H1 (cell line): ENCODE results near the gene ZCCHC12. TPM values are rescaled to one million over a fixed set of nuclear protein-coding genes. Genes with fewer than 3 reads are reported as not detected.

Source experiments
- CEBPB ChIP-seq: IDR thresholded peaks from 2 replicates; pipeline ENCODE4 v1.6.1; 2012; ENCODE audit warnings: low read depth, low read length
- E2F6 ChIP-seq: IDR thresholded peaks from 2 replicates; pipeline ENCODE4 v1.6.1; 2012; ENCODE audit warnings: inconsistent platforms
- EZH2 ChIP-seq: fragments of 200-600 bp; sonication (generic); IDR thresholded peaks from 2 replicates; pipeline ENCODE4 v1.7.1; 2012; ENCODE audit warnings: low read depth, mild to moderate bottlenecking, moderate library complexity, low read length, inconsistent platforms; ENCODE audit not compliant: severe bottlenecking
- PHF8 ChIP-seq: fragments of 200-600 bp; sonication (generic); conservative IDR thresholded peaks from 2 replicates; pipeline ENCODE4 v1.7.1; 2012; ENCODE audit warnings: low read depth, mild to moderate bottlenecking, inconsistent platforms, low read length, moderate library complexity
- POLR2AphosphoS5 ChIP-seq: IDR thresholded peaks from 2 replicates; pipeline ENCODE4 v1.6.1; 2011; ENCODE audit warnings: low read depth, low read length
- RBBP5 ChIP-seq: IDR thresholded peaks from 2 replicates; pipeline ENCODE4 v1.7.1; 2012; ENCODE audit warnings: low read depth, mild to moderate bottlenecking, inconsistent platforms, low read length, moderate library complexity, borderline replicate concordance
- RXRA ChIP-seq: IDR thresholded peaks from 2 replicates; pipeline ENCODE4 v1.6.1; 2011; ENCODE audit warnings: low read depth, mild to moderate bottlenecking, low read length, moderate library complexity; ENCODE audit not compliant: insufficient read depth
- TCF12 ChIP-seq: IDR thresholded peaks from 2 replicates; pipeline ENCODE4 v1.6.1; 2011; ENCODE audit warnings: low read depth, mild to moderate bottlenecking, low read length
- polyA plus RNA-seq, 7 experiments: library from polyadenylated mRNA; depleted of rRNA in 3 of 7; stranded (reverse) in 5 of 7; unstranded in 2 of 7; fragments of >200 nt in 5 of 7; fragments of 200-250 nt in 2 of 7; gene quantifications; 1 replicate in 5 of 7; 2 replicates in 1 of 7; 4 replicates in 1 of 7; pipeline versions ENCODE4 v1.2.1 to v1.2.3, GENCODE V29; 2011 to 2013; ENCODE audit warnings: missing spikeins in 2 of 7, mixed read lengths in 2 of 7
- total RNA-seq: library from RNA; stranded (reverse); fragmentation: NEBNext Ultra II Directional; extraction: Animal tissue kit (Norgen Biotek cat#: 25700); gene quantifications from 2 replicates; pipeline ENCODE4 v1.2.1, GENCODE V29; 2021
- TF ChIP-seq, protein P1 (sequence below): IDR thresholded peaks from 2 replicates; pipeline ENCODE4 v1.6.1; 2011; ENCODE audit warnings: low read length, improper control_type of control experiment

Gene ZCCHC12
- total and polyA plus RNA-seq, 2 of the 8 experiments (the other 6 are each of a cell fraction or from before 2014, with no cell fraction given), result 0.76 to 1.3 TPM

DNA sequence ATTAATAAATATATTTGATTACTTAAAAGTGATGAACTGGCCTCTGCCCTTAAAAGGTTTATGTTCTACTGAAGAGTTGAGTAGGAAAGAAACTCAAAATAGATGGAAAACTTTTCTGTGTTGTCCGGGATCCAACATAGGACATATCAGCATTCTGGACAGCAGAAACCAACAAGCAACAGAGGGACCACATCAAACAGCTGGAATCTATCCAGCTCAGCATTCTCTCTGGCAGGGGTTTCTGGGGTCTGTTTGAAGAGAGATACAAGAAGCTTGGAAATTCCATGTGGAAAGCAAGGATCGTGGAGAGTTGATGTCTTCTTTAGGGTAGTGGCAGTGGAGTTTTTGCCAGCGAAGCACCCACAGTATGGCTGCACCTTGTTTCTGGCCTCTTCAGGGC, 43.6 kb downstream of the ZCCHC12 start (continued):
- TF ChIP-seq PHF8, result no peak
- no peak for TF ChIP-seq CEBPB
- TF ChIP-seq POLR2AphosphoS5, result no peak
- no peak for TF ChIP-seq TCF12
- no peak for TF ChIP-seq RXRA
- TF ChIP-seq EZH2, result no peak
- TF ChIP-seq, protein P1, sequence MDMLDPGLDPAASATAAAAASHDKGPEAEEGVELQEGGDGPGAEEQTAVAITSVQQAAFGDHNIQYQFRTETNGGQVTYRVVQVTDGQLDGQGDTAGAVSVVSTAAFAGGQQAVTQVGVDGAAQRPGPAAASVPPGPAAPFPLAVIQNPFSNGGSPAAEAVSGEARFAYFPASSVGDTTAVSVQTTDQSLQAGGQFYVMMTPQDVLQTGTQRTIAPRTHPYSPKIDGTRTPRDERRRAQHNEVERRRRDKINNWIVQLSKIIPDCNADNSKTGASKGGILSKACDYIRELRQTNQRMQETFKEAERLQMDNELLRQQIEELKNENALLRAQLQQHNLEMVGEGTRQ, result no peak
- TF ChIP-seq RBBP5, result no peak
- no peak for TF ChIP-seq E2F6
